Retinal pigment epithelial cell (primary cell): ENCODE data around the gene YY1.
"Not testable (repeated sequence)": the region's sequence is repeated elsewhere in the genome, so short reads cannot be mapped to it uniquely, and the experiment has no call there.

ENCODE experiments used
- DNase-seq: peaks from one replicate; pipeline ENCODE4 v3.0.0-alpha.2; 2010; ENCODE audit warnings: low read depth
- H3K4me3 ChIP-seq: 2 replicates; pipeline ENCODE4 v1.5.1; 2011; ENCODE audit warnings: mild to moderate bottlenecking, low read length, control low read depth, moderate library complexity
- TF ChIP-seq, protein P1 (sequence below): conservative IDR thresholded peaks from 2 replicates; pipeline ENCODE4 v1.5.1; 2011; ENCODE audit warnings: low read depth, low read length, control low read depth, inconsistent platforms

Gene YY1

DNA sequence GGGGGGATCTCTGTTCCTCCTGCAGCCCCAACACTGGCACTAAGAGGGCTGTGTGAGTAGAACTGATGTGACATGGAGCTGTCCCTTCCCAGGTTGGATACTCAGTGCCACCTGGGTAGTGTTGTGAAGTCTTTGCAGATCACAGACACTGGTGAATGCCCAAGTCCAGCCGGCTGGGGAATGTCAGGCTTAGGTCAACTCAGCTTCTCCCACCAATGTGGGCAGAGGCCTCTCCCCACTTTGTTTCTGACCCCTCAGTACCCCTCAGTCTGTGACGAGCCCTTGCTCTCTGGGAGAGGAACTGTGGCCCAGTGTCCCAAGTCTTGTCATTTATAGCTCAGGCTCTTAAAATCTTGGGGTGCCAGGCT lies 56.0 kb downstream of the YY1 start:
- TF ChIP-seq, protein P1, sequence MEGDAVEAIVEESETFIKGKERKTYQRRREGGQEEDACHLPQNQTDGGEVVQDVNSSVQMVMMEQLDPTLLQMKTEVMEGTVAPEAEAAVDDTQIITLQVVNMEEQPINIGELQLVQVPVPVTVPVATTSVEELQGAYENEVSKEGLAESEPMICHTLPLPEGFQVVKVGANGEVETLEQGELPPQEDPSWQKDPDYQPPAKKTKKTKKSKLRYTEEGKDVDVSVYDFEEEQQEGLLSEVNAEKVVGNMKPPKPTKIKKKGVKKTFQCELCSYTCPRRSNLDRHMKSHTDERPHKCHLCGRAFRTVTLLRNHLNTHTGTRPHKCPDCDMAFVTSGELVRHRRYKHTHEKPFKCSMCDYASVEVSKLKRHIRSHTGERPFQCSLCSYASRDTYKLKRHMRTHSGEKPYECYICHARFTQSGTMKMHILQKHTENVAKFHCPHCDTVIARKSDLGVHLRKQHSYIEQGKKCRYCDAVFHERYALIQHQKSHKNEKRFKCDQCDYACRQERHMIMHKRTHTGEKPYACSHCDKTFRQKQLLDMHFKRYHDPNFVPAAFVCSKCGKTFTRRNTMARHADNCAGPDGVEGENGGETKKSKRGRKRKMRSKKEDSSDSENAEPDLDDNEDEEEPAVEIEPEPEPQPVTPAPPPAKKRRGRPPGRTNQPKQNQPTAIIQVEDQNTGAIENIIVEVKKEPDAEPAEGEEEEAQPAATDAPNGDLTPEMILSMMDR: no peak
- H3K4me3 ChIP-seq: no peak overlapping the region
- DNase-seq: no peak

DNA sequence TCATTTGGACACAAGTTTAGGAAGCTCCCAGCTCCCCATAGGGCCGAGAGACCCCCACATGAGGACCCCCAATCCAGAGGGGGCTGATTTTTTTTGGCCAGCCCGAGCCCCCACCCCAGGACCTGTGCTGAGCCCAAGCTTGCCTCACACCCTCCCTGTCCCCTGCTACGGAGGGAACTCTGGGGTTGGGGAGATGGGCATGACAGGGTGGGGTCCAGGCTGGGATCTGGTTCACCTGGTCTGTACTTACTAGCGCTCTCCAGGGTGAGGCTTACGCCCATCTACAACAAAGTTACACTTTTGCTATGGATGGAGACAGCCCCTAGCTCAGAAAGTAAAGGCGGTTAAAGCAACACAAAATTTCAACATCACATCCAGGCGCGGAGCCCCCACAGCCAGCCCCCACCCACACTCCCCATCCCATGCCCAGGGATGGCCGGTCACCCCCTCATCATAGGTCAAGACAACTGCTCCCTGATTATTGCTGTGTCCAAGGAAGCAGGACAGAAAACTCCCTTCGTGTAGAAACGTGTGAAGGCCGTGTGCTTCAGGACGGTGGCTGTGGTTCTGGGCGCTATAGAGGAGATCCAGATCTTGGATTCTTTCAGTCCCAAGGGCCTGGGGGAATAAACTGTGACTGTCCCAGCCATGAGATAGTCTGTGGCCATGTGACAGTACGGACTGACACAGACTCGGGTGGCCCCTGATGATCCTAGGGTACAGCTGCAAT lies 56.6 kb downstream of the YY1 start:
- TF ChIP-seq, protein P1: no peak
- no peak for DNase-seq
- H3K4me3 ChIP-seq: no peak overlapping the region

DNA sequence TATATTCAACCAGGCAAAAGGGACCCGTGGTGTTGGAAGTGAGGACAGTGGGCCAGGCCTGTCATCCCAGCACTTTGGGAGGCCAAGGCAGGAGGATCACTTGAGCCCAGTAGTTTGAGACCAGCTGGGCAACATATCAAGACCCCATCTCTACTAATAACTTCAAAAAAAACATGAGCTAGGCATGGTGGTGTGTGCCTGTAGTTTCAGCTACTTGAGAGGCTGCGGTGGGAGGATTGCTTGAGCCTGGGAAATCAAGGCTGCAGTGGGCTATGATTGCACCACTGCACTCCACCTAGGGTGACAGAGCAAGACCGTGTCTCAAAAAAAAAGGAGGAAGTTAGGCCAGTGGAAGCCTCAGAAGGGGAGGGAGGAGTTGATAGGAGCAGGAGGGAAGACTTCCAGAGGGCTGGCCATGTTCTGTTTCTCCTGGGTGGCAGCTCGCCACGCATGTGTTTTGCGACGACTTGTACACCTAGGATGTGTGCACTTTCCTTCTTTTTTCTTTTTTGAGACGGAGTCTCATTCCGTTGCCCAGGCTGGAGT lies 57.2 kb downstream of the YY1 start:
- no peak for DNase-seq
- TF ChIP-seq, protein P1: no peak
- no peak overlapping the region for H3K4me3 ChIP-seq

DNA sequence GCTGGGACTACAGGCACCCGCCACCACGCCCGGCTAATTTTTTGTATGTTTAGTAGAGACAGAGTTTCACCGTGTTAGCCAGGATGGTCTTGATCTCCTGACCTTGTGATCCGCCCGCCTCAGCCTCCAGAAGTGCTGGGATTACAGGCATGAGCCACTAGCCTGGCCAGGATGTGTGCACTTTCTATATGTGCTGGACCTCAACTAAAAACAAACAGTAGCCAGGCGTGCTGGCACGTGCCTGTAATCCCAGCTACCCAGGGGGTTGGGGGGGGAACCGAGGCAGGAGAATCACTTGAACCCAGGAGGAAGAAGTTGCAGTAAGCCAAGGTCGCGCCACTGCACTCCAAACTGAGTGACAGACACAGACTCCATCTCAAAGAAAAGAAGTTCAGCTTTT lies 57.8 kb downstream of the YY1 start:
- not testable (repeated sequence) for DNase-seq, H3K4me3 ChIP-seq

DNA sequence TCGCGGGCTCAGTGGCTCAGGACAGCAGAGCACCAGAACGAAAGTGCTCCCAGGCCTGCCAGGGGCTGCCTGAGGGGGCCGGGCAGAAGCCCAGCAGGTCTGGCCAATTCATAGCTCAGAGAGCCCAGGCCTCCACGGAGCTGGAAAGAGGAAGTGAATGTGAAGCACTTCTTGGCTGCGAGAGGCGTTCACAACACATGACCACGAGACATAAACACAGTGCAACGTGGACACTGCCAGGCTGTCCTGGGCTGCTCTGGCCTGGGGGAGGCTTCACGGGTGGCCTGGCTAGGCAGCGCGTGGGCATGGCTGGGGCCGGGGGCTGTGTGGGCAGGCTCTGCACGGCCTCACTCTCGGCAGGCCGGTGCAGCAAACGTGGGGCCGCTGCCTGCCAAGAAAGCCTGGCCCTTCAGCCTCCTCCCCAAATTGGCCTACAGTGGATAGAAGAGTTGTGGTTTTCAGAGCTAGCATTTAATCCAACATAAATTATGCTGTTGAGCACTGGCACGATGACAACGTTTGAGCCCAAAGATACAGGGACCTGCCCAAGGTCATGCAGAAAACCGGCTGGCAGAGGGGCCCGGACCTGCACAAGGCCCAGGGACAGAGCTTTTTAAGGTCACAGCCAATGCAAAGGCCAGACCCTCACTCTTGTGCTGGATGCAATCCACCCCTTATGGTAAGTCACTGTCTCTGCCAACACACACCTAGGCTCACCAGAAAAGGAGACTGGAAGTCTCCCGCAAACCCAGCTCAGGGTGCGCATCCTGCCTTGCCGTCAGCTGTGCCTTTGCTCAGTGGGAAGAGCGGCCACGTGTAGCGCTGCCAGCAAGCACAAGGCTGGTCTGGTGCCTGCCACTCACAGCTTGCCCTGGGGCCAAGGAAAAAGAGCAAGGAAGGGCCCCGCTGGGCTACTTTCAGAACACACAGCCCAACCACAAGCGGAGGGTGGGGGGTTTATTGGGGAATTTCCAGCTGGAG lies 58.7 kb downstream of the YY1 start:
- DNase-seq: no peak
- H3K4me3 ChIP-seq: no peak overlapping the region
- TF ChIP-seq, protein P1: no peak

DNA sequence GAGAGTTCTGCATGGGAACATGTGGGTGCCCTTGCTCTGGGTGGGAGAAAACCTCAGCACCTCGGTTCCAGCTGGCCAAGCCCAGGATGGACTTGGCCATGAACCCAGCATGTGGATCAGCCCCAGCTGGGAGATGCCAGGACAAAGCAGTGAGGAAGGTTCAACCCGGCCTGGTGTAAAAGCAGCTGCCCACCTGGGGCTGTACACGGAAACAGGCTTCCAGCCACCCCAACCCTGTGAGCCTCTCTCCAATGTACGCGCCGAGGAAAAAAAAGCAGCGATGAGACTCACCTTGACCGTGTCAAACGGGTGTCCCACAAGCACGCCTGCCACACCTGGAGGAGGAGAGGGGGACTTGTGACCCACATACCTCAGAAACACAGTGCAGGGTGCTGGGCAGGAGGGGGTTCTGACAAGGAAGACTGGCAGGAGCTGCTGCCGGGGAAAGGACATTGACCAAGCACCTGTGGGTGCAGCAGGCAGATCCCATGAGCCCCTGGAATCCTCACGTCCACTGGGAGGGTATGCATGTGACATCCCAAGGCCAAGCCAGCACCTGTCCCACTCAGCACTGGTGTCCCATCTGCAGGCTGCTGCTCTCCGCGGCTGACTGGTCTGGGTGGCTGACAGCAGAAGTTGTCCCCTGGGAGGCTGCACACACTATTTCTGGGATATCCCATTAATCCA lies 59.8 kb downstream of the YY1 start:
- no peak for DNase-seq
- no peak overlapping the region for H3K4me3 ChIP-seq
- TF ChIP-seq, protein P1: no peak

DNA sequence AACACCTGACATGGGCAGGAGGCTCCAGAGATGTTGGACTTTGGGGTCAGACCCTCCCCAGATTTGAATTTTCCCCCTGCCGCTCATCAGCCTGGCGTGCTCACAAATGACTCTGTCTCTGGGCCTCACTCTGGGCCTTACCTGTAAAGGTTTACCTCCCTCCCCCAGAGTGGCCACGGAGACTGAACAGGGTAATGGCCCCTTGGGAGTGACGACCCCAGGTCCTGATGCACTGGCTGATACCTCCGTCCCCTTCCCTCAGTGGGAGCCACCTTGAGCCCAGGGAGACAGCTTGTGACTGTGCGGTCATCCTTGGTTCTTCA lies 60.3 kb downstream of the YY1 start:
- H3K4me3 ChIP-seq: no peak overlapping the region

More for the DNA sequence above, 60.3 kb downstream of the YY1 start:
- TF ChIP-seq, protein P1: no peak
- no peak for DNase-seq
